CD14-positive monocyte (primary cell): ENCODE data around the gene PPT2. TPM values are rescaled to one million over a fixed set of nuclear protein-coding genes. Genes with fewer than 3 reads are reported as not detected.

Source experiments
- DNase-seq, 3 donors: peaks; one replicate each; pipeline ENCODE4 v3.0.0-alpha.2; 2011 to 2022
- H2AFZ ChIP-seq: 2 replicates; pipeline ENCODE4 v1.6.0; 2012; ENCODE audit warnings: mild to moderate bottlenecking, low read depth, low read length, inconsistent platforms; ENCODE audit not compliant: insufficient read depth, poor library complexity, severe bottlenecking
- H3K27ac ChIP-seq, 2 donors: 1 replicate in 1 of 2; 2 replicates in 1 of 2; pipeline ENCODE4 v1.5.1; 2012 to 2013; ENCODE audit warnings: low read length in 2 of 2, control low read depth in 1 of 2, inconsistent platforms in 1 of 2, low read depth in 1 of 2, mild to moderate bottlenecking in 1 of 2
- H3K27me3 ChIP-seq, 2 donors: one replicate each; pipeline versions ENCODE4 v1.6.0 to v1.6.1; 2011 to 2013; ENCODE audit warnings: low read length in 2 of 2; ENCODE audit not compliant: control insufficient read depth in 2 of 2, insufficient read depth in 2 of 2
- H3K36me3 ChIP-seq, 2 donors: replicated peaks in 1 of 2; 1 replicate in 1 of 2; 2 replicates in 1 of 2; pipeline versions ENCODE4 v1.5.1 to v1.6.1; 2012 to 2013; ENCODE audit warnings: low read length in 2 of 2, control low read depth in 1 of 2, inconsistent platforms in 1 of 2, mild to moderate bottlenecking in 1 of 2; ENCODE audit not compliant: insufficient read depth in 2 of 2, control insufficient read depth in 1 of 2
- H3K4me1 ChIP-seq, 2 donors: 1 replicate in 1 of 2; 2 replicates in 1 of 2; pipeline versions ENCODE4 v1.5.1 to v1.6.1; 2012 to 2013; ENCODE audit warnings: low read length in 2 of 2, control low read depth in 1 of 2, inconsistent platforms in 1 of 2, mild to moderate bottlenecking in 1 of 2, moderate library complexity in 1 of 2; ENCODE audit not compliant: insufficient read depth in 2 of 2, control insufficient read depth in 1 of 2
- H3K4me2 ChIP-seq: replicated peaks from 2 replicates; pipeline ENCODE3; 2012; ENCODE audit warnings: low read length, moderate library complexity, mild to moderate bottlenecking; ENCODE audit not compliant: poor library complexity, severe bottlenecking; ENCODE audit errors: extremely low read depth
- H3K4me3 ChIP-seq, 3 experiments: fragments of 200-600 bp in 1 of 3; sonication (generic) in 1 of 3; replicated peaks in 1 of 3; 1 replicate in 2 of 3; 2 replicates in 1 of 3; pipeline ENCODE4 v1.5.1; 2011 to 2013; ENCODE audit warnings: low read length in 3 of 3, mild to moderate bottlenecking in 3 of 3, control low read depth in 2 of 3, low read depth in 2 of 3, inconsistent platforms in 1 of 3, moderate library complexity in 1 of 3
- H3K79me2 ChIP-seq: 2 replicates; pipeline ENCODE4 v1.6.0; 2012; ENCODE audit warnings: mild to moderate bottlenecking, control low read depth, inconsistent platforms, low read length, moderate library complexity; ENCODE audit not compliant: insufficient read depth
- H3K9ac ChIP-seq: 2 replicates; pipeline ENCODE4 v1.6.0; 2017; ENCODE audit warnings: low read length, mild to moderate bottlenecking; ENCODE audit not compliant: insufficient read depth, poor library complexity, severe bottlenecking
- H3K9me3 ChIP-seq, 2 donors: replicated peaks in 1 of 2; 1 replicate in 1 of 2; 2 replicates in 1 of 2; pipeline versions ENCODE4 v1.5.1 to v1.6.1; 2012 to 2013; ENCODE audit warnings: low read length in 2 of 2, control low read depth in 1 of 2; ENCODE audit not compliant: control insufficient read depth in 1 of 2, insufficient read depth in 1 of 2
- H4K20me1 ChIP-seq: 2 replicates; pipeline ENCODE4 v1.6.0; 2012; ENCODE audit warnings: mild to moderate bottlenecking, low read length, control low read depth, moderate library complexity; ENCODE audit not compliant: insufficient read depth
- H3K27ac Mint-ChIP-seq, 7 donors: one replicate each; pipeline ENCODE4 v1.8.0; 2020; ENCODE audit warnings: mild to moderate bottlenecking in 7 of 7, mixed read lengths in 7 of 7, moderate library complexity in 6 of 7, inconsistent platforms in 2 of 7
- H3K27me3 Mint-ChIP-seq, 3 donors: one replicate each; pipeline ENCODE4 v1.8.0; 2021 to 2022; ENCODE audit warnings: low read depth in 3 of 3, mild to moderate bottlenecking in 3 of 3, mixed read lengths in 3 of 3, moderate library complexity in 3 of 3, inconsistent platforms in 1 of 3
- H3K36me3 Mint-ChIP-seq, 2 donors: one replicate each; pipeline ENCODE4 v1.8.0; 2020; ENCODE audit warnings: mixed read lengths in 2 of 2, inconsistent platforms in 1 of 2, mild to moderate bottlenecking in 1 of 2
- H3K4me1 Mint-ChIP-seq: one replicate; pipeline ENCODE4 v1.8.0; 2020; ENCODE audit warnings: mild to moderate bottlenecking, mixed read lengths
- H3K4me3 Mint-ChIP-seq, 2 donors: one replicate each; pipeline ENCODE4 v1.8.0; 2020; ENCODE audit warnings: mild to moderate bottlenecking in 2 of 2, mixed read lengths in 2 of 2, moderate library complexity in 1 of 2
- H3K9me3 Mint-ChIP-seq, 7 donors: one replicate each; pipeline ENCODE4 v1.8.0; 2020 to 2022; ENCODE audit warnings: mixed read lengths in 7 of 7, mild to moderate bottlenecking in 6 of 7, moderate library complexity in 6 of 7, inconsistent platforms in 2 of 7
- CTCF ChIP-seq: fragments of 200-600 bp; IDR thresholded peaks from one replicate; pipeline ENCODE4 v1.8.0; 2022; ENCODE audit warnings: antibody characterized with exemption, mild to moderate bottlenecking
- WGBS: methylation state at CpG from one replicate; pipeline ENCODE4 v1.1.5; 2013; ENCODE audit warnings: missing lambda C conversion rate; ENCODE audit not compliant: insufficient coverage; 5-methylcytosine and 5-hydroxymethylcytosine counted together
- intact Hi-C, 2 donors: fragments of 100-400 bp; cut with micrococcal nuclease; formaldehyde crosslinking; loops; one replicate each; pipeline versions ENCODE4 v1.15.0 to v1.15.1; 2023
- polyA plus RNA-seq, 3 donors: library from polyadenylated mRNA; depleted of rRNA in 1 of 3; unstranded in 2 of 3; stranded (reverse) in 1 of 3; fragments of 300-500 nt in 2 of 3; fragments of >200 nt in 1 of 3; fragmentation: Illumina TruSeq in 2 of 3; gene quantifications; 1 replicate in 2 of 3; 2 replicates in 1 of 3; pipeline ENCODE4 v1.2.3, GENCODE V29; 2012 to 2021

The PPT2 gene
- polyA plus RNA-seq, 3 donors, result 1.4 to 4.0 (median 1.8) TPM

GRCh38 chr6:32147401-32148132 lies 6.4 kb upstream of the PPT2 start:
- no peaks in the 10 kb centered on the region for H3K79me2 ChIP-seq
- peak overlapping the region in 1 of 3 experiments; percentile 75 for H3K4me3 ChIP-seq
- H3K27ac Mint-ChIP-seq, result peak overlapping the region in 2 of 7 donors; percentile 33 to 42
- no peak overlapping the region for H3K27ac ChIP-seq
- H3K36me3 Mint-ChIP-seq, result peaks cover 0 to 13% of the 10 kb centered on the region in 2 donors
- H3K4me1 Mint-ChIP-seq, result peaks cover 18% of the 10 kb centered on the region
- 100% methylated on average over 3 of the region's 4 CpGs for WGBS
- peak overlapping the region; percentile 87 to 95 for H3K4me3 Mint-ChIP-seq
- H3K9me3 ChIP-seq, result peaks cover 0 to 11% of the 10 kb centered on the region in 2 donors
- peak; percentile 21 to 42 (median 23) for DNase-seq
- TF ChIP-seq CTCF, result peak; percentile 34
- peaks cover 0 to 27% (median 11%) of the 10 kb centered on the region in 7 donors for H3K9me3 Mint-ChIP-seq
- peaks cover 51 to 63% (median 56%) of the 10 kb centered on the region in 3 donors for H3K27me3 Mint-ChIP-seq
- H4K20me1 ChIP-seq, result no peaks in the 10 kb centered on the region
- no peaks in the 10 kb centered on the region for H3K36me3 ChIP-seq
- H3K4me2 ChIP-seq, result peak overlapping the region; percentile 87
- H2AFZ ChIP-seq, result peak overlapping the region; percentile 76
- intact Hi-C loops, result loop anchor here in 1 of 2 donors (1.0 kb wide), 1 partner anchor 29 kb away; the partner anchor contains the start of gene AGPAT1
- peaks cover 34 to 58% of the 10 kb centered on the region in 2 donors for H3K27me3 ChIP-seq
- peaks cover 14 to 16% of the 10 kb centered on the region in 2 donors for H3K4me1 ChIP-seq
- H3K9ac ChIP-seq, result no peak overlapping the region

GRCh38 chr6:32148289-32149091 lies 5.5 kb upstream of the PPT2 start:
- peaks cover 0 to 11% of the 10 kb centered on the region in 2 donors for H3K9me3 ChIP-seq
- Mint-ChIP-seq H3K4me3 (peak overlapping the region; percentile 87 to 95), H3K27me3 (peaks cover 60 to 72% (median 65%) of the 10 kb centered on the region in 3 donors), H3K27ac (peak overlapping the region in 5 of 7 donors; percentile 58 to 83 (median 77)), H3K36me3 (peaks cover 0 to 13% of the 10 kb centered on the region in 2 donors), H3K4me1 (peaks cover 24% of the 10 kb centered on the region), H3K9me3 (peaks cover 0 to 29% (median 11%) of the 10 kb centered on the region in 7 donors)
- 1% methylated on average over 17 of the region's 39 CpGs for WGBS
- H3K27ac ChIP-seq, result no peak overlapping the region
- peaks cover 17 to 20% of the 10 kb centered on the region in 2 donors for H3K4me1 ChIP-seq
- H3K9ac ChIP-seq, result peak overlapping the region; percentile 13
- H2AFZ ChIP-seq, result peak overlapping the region; percentile 76
- peaks cover 36 to 67% of the 10 kb centered on the region in 2 donors for H3K27me3 ChIP-seq
- no peaks in the 10 kb centered on the region for H3K36me3 ChIP-seq
- no peaks in the 10 kb centered on the region for H4K20me1 ChIP-seq
- DNase-seq, result peak; percentile 77 to 86 (median 78)
- peak overlapping the region; percentile 87 for H3K4me2 ChIP-seq
- intact Hi-C loops, result loop anchor here in 1 of 2 donors (1.0 kb wide), 1 partner anchor 28 kb away; the partner anchor contains the start of gene AGPAT1
- H3K79me2 ChIP-seq, result no peaks in the 10 kb centered on the region
- H3K4me3 ChIP-seq, result peak overlapping the region; percentile 41 to 75 (median 49)
- peak; percentile 70 for TF ChIP-seq CTCF
